Lung (tissue), 12 donors: ENCODE data around the gene KIAA1671. TPM values are rescaled to one million over a fixed set of nuclear protein-coding genes. Genes with fewer than 3 reads are reported as not detected.

Experiments
- ATAC-seq: fragments of 200-7000 bp; cut with Tn5 transposase; one replicate; pipeline ENCODE4 v1.9.1; 2020; ENCODE audit warnings: moderate number of reproducible peaks; ENCODE audit not compliant: insufficient read depth, low FRiP score
- DNase-seq, 3 donors: peaks; one replicate each; pipeline ENCODE4 v3.0.0-alpha.2; 2013 to 2017
- H3K27ac ChIP-seq, 2 donors: one replicate each; pipeline ENCODE4 v1.5.1; 2013; ENCODE audit warnings: mild to moderate bottlenecking in 2 of 2, moderate library complexity in 2 of 2, control low read depth in 1 of 2, inconsistent platforms in 1 of 2, low read depth in 1 of 2, low read length in 1 of 2
- H3K27me3 ChIP-seq, 3 donors: one replicate each; pipeline ENCODE4 v1.5.1; 2013; ENCODE audit warnings: low read length in 2 of 3; ENCODE audit not compliant: control insufficient read depth in 3 of 3, insufficient read depth in 3 of 3
- H3K36me3 ChIP-seq, 4 donors: one replicate each; pipeline ENCODE4 v1.5.1; 2013; ENCODE audit warnings: low read length in 4 of 4, mild to moderate bottlenecking in 1 of 4, moderate library complexity in 1 of 4; ENCODE audit not compliant: control insufficient read depth in 4 of 4, insufficient read depth in 4 of 4
- H3K4me1 ChIP-seq, 5 donors: one replicate each; pipeline ENCODE4 v1.5.1; 2013; ENCODE audit warnings: low read length in 5 of 5, mild to moderate bottlenecking in 2 of 5, moderate library complexity in 1 of 5; ENCODE audit not compliant: control insufficient read depth in 5 of 5, insufficient read depth in 5 of 5
- H3K4me3 ChIP-seq: one replicate; pipeline ENCODE4 v1.5.1; 2013; ENCODE audit warnings: mild to moderate bottlenecking, control low read depth, moderate library complexity
- H3K9ac ChIP-seq, 2 donors: one replicate each; pipeline ENCODE4 v1.5.1; 2013; ENCODE audit warnings: low read length in 2 of 2, control low read depth in 1 of 2; ENCODE audit not compliant: insufficient read depth in 1 of 2
- H3K9me3 ChIP-seq, 4 donors: one replicate each; pipeline ENCODE4 v1.5.1; 2013; ENCODE audit warnings: low read length in 3 of 4, mild to moderate bottlenecking in 1 of 4, moderate library complexity in 1 of 4; ENCODE audit not compliant: control insufficient read depth in 4 of 4, insufficient read depth in 3 of 4
- WGBS, 2 donors: extraction: QIAGEN DNeasy Blood & Tissue Kit; methylation state at CpG; one replicate each; pipeline ENCODE4 v1.1.7; 2013; 5-methylcytosine and 5-hydroxymethylcytosine counted together
- polyA plus RNA-seq, 2 donors: library from polyadenylated mRNA; stranded (reverse); fragments of 200-250 nt; gene quantifications; one replicate each; pipeline ENCODE4 v1.2.1, GENCODE V29; 2013
- total RNA-seq, 2 donors: library from RNA; depleted of rRNA in 1 of 2; stranded (reverse); fragments of >200 nt in 1 of 2; gene quantifications; one replicate each; pipeline ENCODE4 v1.2.1, GENCODE V29; 2014 to 2021
- TF ChIP-seq, protein P1 (sequence below): IDR thresholded peaks from 2 replicates; pipeline ENCODE4 v1.5.1; 2012; ENCODE audit warnings: mild to moderate bottlenecking; ENCODE audit errors: control extremely low read depth, extremely low read depth
- donor health status: control.
- donor health status: control.
- donor health status: Bipolar disorder and iron deficiency.
- donor health status: healthy.
- donor health status: DM: yes; HTN: yes; CAD: no.

Gene KIAA1671
- total and polyA plus RNA-seq, 4 donors: 7.6 to 44.6 (median 24.0) TPM

DNA sequence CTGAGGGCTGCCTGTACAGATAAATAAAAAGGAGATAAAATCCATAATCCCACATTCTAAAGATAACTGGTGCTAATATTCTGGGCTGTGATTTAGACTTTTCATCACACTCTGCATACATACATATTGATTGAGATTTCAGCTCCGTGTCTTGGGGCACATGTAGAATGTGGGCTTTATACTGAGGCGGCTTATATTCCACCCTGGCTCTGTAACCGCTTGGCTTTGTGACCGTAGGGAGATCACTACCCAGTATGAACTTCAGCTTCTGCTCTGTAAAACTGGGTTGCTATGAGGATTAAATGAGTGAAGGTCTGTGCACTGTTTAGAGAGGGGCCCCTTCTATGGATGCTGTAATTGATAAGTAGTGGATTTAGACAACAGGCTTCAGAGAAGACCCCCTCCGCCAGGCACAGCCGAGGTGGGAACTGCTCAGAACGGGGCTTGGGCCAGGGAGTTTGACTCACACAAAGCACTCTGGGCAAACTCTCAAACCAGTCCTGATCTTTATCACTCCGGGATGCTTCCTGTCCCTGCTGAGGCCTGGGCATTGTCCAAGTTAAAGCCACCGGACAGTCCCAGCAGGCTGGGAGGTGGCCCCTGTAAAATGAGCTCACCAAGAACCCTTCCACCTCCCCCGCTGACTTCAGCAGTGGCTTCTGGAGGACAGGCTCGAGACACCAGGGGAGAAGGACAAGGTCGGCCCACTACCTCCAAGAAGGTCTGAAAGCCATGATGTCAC is 17.2 kb downstream of the KIAA1671 start:
- no peak overlapping the region for H3K4me3 ChIP-seq
- peaks cover 0 to 10% (median 0%) of the 10 kb centered on the region in 5 donors for H3K4me1 ChIP-seq
- peak in 2 of 3 donors; percentile 20 to 58 for DNase-seq

DNA sequence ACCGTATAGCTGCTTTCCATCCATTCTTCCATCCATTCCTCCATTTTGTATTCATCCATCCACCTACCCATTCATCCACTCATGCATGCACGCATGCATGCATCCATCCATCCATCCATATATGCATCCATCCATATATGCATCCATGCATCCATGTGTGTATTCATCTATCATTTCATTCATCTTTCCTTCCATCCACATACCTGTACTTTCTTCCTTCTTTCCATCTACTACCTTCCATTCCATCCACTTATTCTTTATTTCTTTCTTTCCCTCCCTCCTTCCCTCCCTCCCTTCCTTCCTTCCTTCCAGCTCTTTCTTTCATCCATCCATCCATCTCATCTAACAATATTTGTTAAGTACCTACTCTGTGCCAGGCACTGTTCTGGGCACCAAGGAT is 19.9 kb downstream of the KIAA1671 start:
- DNase-seq (no peak), ATAC-seq (no peak)
- peaks cover 0 to 2% (median 0%) of the 10 kb centered on the region in 4 donors for H3K9me3 ChIP-seq
- TF ChIP-seq, protein P1, sequence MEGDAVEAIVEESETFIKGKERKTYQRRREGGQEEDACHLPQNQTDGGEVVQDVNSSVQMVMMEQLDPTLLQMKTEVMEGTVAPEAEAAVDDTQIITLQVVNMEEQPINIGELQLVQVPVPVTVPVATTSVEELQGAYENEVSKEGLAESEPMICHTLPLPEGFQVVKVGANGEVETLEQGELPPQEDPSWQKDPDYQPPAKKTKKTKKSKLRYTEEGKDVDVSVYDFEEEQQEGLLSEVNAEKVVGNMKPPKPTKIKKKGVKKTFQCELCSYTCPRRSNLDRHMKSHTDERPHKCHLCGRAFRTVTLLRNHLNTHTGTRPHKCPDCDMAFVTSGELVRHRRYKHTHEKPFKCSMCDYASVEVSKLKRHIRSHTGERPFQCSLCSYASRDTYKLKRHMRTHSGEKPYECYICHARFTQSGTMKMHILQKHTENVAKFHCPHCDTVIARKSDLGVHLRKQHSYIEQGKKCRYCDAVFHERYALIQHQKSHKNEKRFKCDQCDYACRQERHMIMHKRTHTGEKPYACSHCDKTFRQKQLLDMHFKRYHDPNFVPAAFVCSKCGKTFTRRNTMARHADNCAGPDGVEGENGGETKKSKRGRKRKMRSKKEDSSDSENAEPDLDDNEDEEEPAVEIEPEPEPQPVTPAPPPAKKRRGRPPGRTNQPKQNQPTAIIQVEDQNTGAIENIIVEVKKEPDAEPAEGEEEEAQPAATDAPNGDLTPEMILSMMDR: no peak
- H3K9ac ChIP-seq: no peak overlapping the region
- no peaks in the 10 kb centered on the region for H3K36me3 ChIP-seq
- 78 to 98% methylated on average over 2 of the region's 2 CpGs for WGBS, 2 donors
- H3K4me3 ChIP-seq: no peak overlapping the region
- H3K4me1 ChIP-seq: peaks cover 0 to 21% (median 11%) of the 10 kb centered on the region in 5 donors
- no peak overlapping the region for H3K27ac ChIP-seq
- no peaks in the 10 kb centered on the region for H3K27me3 ChIP-seq

More for the DNA sequence above, 17.2 kb downstream of the KIAA1671 start:
- Histone ChIP-seq H3K9ac (no peak overlapping the region), H3K27ac (peak overlapping the region; percentile 59 to 84), H3K27me3 (no peaks in the 10 kb centered on the region), H3K36me3 (no peaks in the 10 kb centered on the region), H3K9me3 (peaks cover 0 to 2% (median 0%) of the 10 kb centered on the region in 4 donors)
- no peak for ATAC-seq
- 63 to 71% methylated on average over 12 of the region's 12 CpGs for WGBS, 2 donors
- TF ChIP-seq, protein P1: no peak

DNA sequence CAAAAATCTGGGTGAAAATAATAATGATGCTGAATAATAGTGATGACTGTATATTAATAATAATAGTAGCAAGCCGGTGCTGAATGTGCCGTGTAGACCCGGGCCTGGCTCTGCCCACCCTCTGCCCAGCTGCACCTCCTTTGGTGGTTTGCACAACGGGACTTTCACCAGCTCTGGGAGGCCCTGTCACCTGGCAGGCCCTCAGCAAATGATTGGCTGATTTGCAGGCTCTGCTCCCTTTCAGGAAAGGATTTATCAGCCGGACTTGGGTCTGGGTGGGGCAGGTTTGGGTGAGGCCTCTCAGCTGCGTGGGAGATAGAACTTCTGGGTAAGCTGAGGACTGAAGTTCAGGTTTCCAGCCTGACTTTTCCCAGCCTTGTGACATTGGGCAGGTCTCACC is 21.4 kb downstream of the KIAA1671 start:
- Histone ChIP-seq H3K4me1 (peaks cover 0 to 25% (median 11%) of the 10 kb centered on the region in 5 donors), H3K27ac (peak overlapping the region in 1 of 2 donors; percentile 18), H3K4me3 (no peak overlapping the region), H3K9ac (no peak overlapping the region), H3K36me3 (no peaks in the 10 kb centered on the region), H3K27me3 (no peaks in the 10 kb centered on the region), H3K9me3 (peaks cover 0 to 2% (median 0%) of the 10 kb centered on the region in 4 donors)
- WGBS, 2 donors: 76 to 78% methylated on average over 6 of the region's 6 CpGs
- ATAC-seq (no peak), DNase-seq (no peak)
- TF ChIP-seq, protein P1: no peak
